ENCODE measurements around the gene AACS.

GRCh38 chr12:125191361-125192087 lies 126.3 kb downstream of the AACS start:
- TF ChIP-seq POLR2A (IDR thresholded peaks at IDR 0.05; ENCODE audit: low read depth, low read length) (no peak), POLR2AphosphoS5 (IDR thresholded peaks at IDR 0.05; ENCODE audit: low read depth, low read length) (no peak), TAF1 (IDR thresholded peaks at IDR 0.05; ENCODE audit: low read depth, low read length) (no peak), SPI1 (IDR thresholded peaks at IDR 0.05; ENCODE audit: low read depth, low read length) (no peak), PAX5 (IDR thresholded peaks at IDR 0.05; ENCODE audit: insufficient read depth, low read length, severe bottlenecking) (no peak)

Data from GM12891 (cell line).